Measurements from ENCODE around the gene ZNF511.

- TF ChIP-seq SP1 (CRISPR knock-in tag; IDR thresholded peaks at IDR 0.05) (no peak), PCBP2 (IDR thresholded peaks at IDR 0.05; ENCODE audit: low read depth, low read length, poor library complexity, severe bottlenecking) (no peak), ZBTB8A (IDR thresholded peaks at IDR 0.05; ENCODE audit: partially characterized antibody) (no peak), HDAC1 (IDR thresholded peaks at IDR 0.05) (no peak), ZNF133 (CRISPR knock-in tag; IDR thresholded peaks at IDR 0.05) (no peak), UBTF (IDR thresholded peaks at IDR 0.05; ENCODE audit: borderline replicate concordance in 1 of 2, low read depth in 2 of 2, low read length in 2 of 2) (no peak)
These were observed 52.5 kb downstream of the ZNF511 start for GRCh38 chr10:133361227-133361626.

Measured in K562 (cell line).